OCI-M1 (cell line): Measurements from ENCODE around the gene PPP1R36.
A peak's percentile ranks its signal among the peaks of the same experiment; 100 is the strongest.
"Not testable (repeated sequence)": the region's sequence is repeated elsewhere in the genome, so short reads cannot be mapped to it uniquely, and the experiment has no call there.

Experiments used
- DNase-seq: peaks from one replicate; lab custom pipeline; 2025; lab: John Stamatoyannopoulos, UW

PPP1R36 gene

GRCh38 chr14:64566651-64567122 lies 16.9 kb downstream of the PPP1R36 start:
- DNase-seq, result no peak

GRCh38 chr14:64569138-64569631 lies 19.4 kb downstream of the PPP1R36 start:
- no peak for DNase-seq

GRCh38 chr14:64569646-64570045 lies 19.9 kb downstream of the PPP1R36 start:
- DNase-seq, result not testable (repeated sequence)

- no peak for DNase-seq
Observed at GRCh38 chr14:64572386-64573104, 22.8 kb downstream of the PPP1R36 start.

GRCh38 chr14:64573109-64573508 lies 23.3 kb downstream of the PPP1R36 start:
- DNase-seq, result no peak

GRCh38 chr14:64574371-64575107 lies 24.8 kb downstream of the PPP1R36 start:
- no peak for DNase-seq

- DNase-seq, result no peak
Observed at GRCh38 chr14:64577211-64577610, 27.4 kb downstream of the PPP1R36 start.

- DNase-seq, result no peak
Observed at GRCh38 chr14:64580467-64580866, 30.7 kb downstream of the PPP1R36 start.

- no peak for DNase-seq
Observed at GRCh38 chr14:64581363-64581762, 31.6 kb downstream of the PPP1R36 start.

GRCh38 chr14:64581817-64582216 lies 32.1 kb downstream of the PPP1R36 start:
- DNase-seq, result no peak

- no peak for DNase-seq
Observed at GRCh38 chr14:64584190-64584589, 34.4 kb downstream of the PPP1R36 start.

GRCh38 chr14:64591809-64592208 lies 42.0 kb downstream of the PPP1R36 start:
- DNase-seq, result no peak

GRCh38 chr14:64594438-64594837 lies 44.7 kb downstream of the PPP1R36 start:
- no peak for DNase-seq

- no peak for DNase-seq
Observed at GRCh38 chr14:64598404-64598803, 48.6 kb downstream of the PPP1R36 start.

- no peak for DNase-seq
Observed at GRCh38 chr14:64601571-64601970, 51.8 kb downstream of the PPP1R36 start.

GRCh38 chr14:64602826-64603225 lies 53.1 kb downstream of the PPP1R36 start:
- DNase-seq, result no peak

- DNase-seq, result no peak
Observed at GRCh38 chr14:64604001-64604400, 54.2 kb downstream of the PPP1R36 start.

GRCh38 chr14:64604881-64605280 lies 55.1 kb downstream of the PPP1R36 start:
- no peak for DNase-seq

- no peak for DNase-seq
Observed at GRCh38 chr14:64605926-64606685, 56.3 kb downstream of the PPP1R36 start.

GRCh38 chr14:64610049-64610746 lies 60.4 kb downstream of the PPP1R36 start:
- DNase-seq, result no peak

GRCh38 chr14:64611358-64612020 lies 61.7 kb downstream of the PPP1R36 start:
- DNase-seq, result peak; percentile 14
